CD14-positive monocyte (primary cell): ENCODE measurements around the gene SIPA1. TPM values are rescaled to one million over a fixed set of nuclear protein-coding genes. Genes with fewer than 3 reads are reported as not detected.

ENCODE experiments used
- DNase-seq, 3 donors: peaks; one replicate each; pipeline ENCODE4 v3.0.0-alpha.2; 2011 to 2022
- H2AFZ ChIP-seq: 2 replicates; pipeline ENCODE4 v1.6.0; 2012; ENCODE audit warnings: mild to moderate bottlenecking, low read depth, low read length, inconsistent platforms; ENCODE audit not compliant: insufficient read depth, poor library complexity, severe bottlenecking
- H3K27ac ChIP-seq, 2 donors: 1 replicate in 1 of 2; 2 replicates in 1 of 2; pipeline ENCODE4 v1.5.1; 2012 to 2013; ENCODE audit warnings: low read length in 2 of 2, control low read depth in 1 of 2, inconsistent platforms in 1 of 2, low read depth in 1 of 2, mild to moderate bottlenecking in 1 of 2
- H3K27me3 ChIP-seq, 2 donors: one replicate each; pipeline versions ENCODE4 v1.6.0 to v1.6.1; 2011 to 2013; ENCODE audit warnings: low read length in 2 of 2; ENCODE audit not compliant: control insufficient read depth in 2 of 2, insufficient read depth in 2 of 2
- H3K36me3 ChIP-seq, 2 donors: replicated peaks in 1 of 2; 1 replicate in 1 of 2; 2 replicates in 1 of 2; pipeline versions ENCODE4 v1.5.1 to v1.6.1; 2012 to 2013; ENCODE audit warnings: low read length in 2 of 2, control low read depth in 1 of 2, inconsistent platforms in 1 of 2, mild to moderate bottlenecking in 1 of 2; ENCODE audit not compliant: insufficient read depth in 2 of 2, control insufficient read depth in 1 of 2
- H3K4me1 ChIP-seq, 2 donors: 1 replicate in 1 of 2; 2 replicates in 1 of 2; pipeline versions ENCODE4 v1.5.1 to v1.6.1; 2012 to 2013; ENCODE audit warnings: low read length in 2 of 2, control low read depth in 1 of 2, inconsistent platforms in 1 of 2, mild to moderate bottlenecking in 1 of 2, moderate library complexity in 1 of 2; ENCODE audit not compliant: insufficient read depth in 2 of 2, control insufficient read depth in 1 of 2
- H3K4me2 ChIP-seq: replicated peaks from 2 replicates; pipeline ENCODE3; 2012; ENCODE audit warnings: low read length, moderate library complexity, mild to moderate bottlenecking; ENCODE audit not compliant: poor library complexity, severe bottlenecking; ENCODE audit errors: extremely low read depth
- H3K4me3 ChIP-seq, 3 experiments: fragments of 200-600 bp in 1 of 3; sonication (generic) in 1 of 3; replicated peaks in 1 of 3; 1 replicate in 2 of 3; 2 replicates in 1 of 3; pipeline ENCODE4 v1.5.1; 2011 to 2013; ENCODE audit warnings: low read length in 3 of 3, mild to moderate bottlenecking in 3 of 3, control low read depth in 2 of 3, low read depth in 2 of 3, inconsistent platforms in 1 of 3, moderate library complexity in 1 of 3
- H3K79me2 ChIP-seq: 2 replicates; pipeline ENCODE4 v1.6.0; 2012; ENCODE audit warnings: mild to moderate bottlenecking, control low read depth, inconsistent platforms, low read length, moderate library complexity; ENCODE audit not compliant: insufficient read depth
- H3K9ac ChIP-seq: 2 replicates; pipeline ENCODE4 v1.6.0; 2017; ENCODE audit warnings: low read length, mild to moderate bottlenecking; ENCODE audit not compliant: insufficient read depth, poor library complexity, severe bottlenecking
- H3K9me3 ChIP-seq, 2 donors: replicated peaks in 1 of 2; 1 replicate in 1 of 2; 2 replicates in 1 of 2; pipeline versions ENCODE4 v1.5.1 to v1.6.1; 2012 to 2013; ENCODE audit warnings: low read length in 2 of 2, control low read depth in 1 of 2; ENCODE audit not compliant: control insufficient read depth in 1 of 2, insufficient read depth in 1 of 2
- H4K20me1 ChIP-seq: 2 replicates; pipeline ENCODE4 v1.6.0; 2012; ENCODE audit warnings: mild to moderate bottlenecking, low read length, control low read depth, moderate library complexity; ENCODE audit not compliant: insufficient read depth
- H3K27ac Mint-ChIP-seq, 7 donors: one replicate each; pipeline ENCODE4 v1.8.0; 2020; ENCODE audit warnings: mild to moderate bottlenecking in 7 of 7, mixed read lengths in 7 of 7, moderate library complexity in 6 of 7, inconsistent platforms in 2 of 7
- H3K27me3 Mint-ChIP-seq, 3 donors: one replicate each; pipeline ENCODE4 v1.8.0; 2021 to 2022; ENCODE audit warnings: low read depth in 3 of 3, mild to moderate bottlenecking in 3 of 3, mixed read lengths in 3 of 3, moderate library complexity in 3 of 3, inconsistent platforms in 1 of 3
- H3K36me3 Mint-ChIP-seq, 2 donors: one replicate each; pipeline ENCODE4 v1.8.0; 2020; ENCODE audit warnings: mixed read lengths in 2 of 2, inconsistent platforms in 1 of 2, mild to moderate bottlenecking in 1 of 2
- H3K4me1 Mint-ChIP-seq: one replicate; pipeline ENCODE4 v1.8.0; 2020; ENCODE audit warnings: mild to moderate bottlenecking, mixed read lengths
- H3K4me3 Mint-ChIP-seq, 2 donors: one replicate each; pipeline ENCODE4 v1.8.0; 2020; ENCODE audit warnings: mild to moderate bottlenecking in 2 of 2, mixed read lengths in 2 of 2, moderate library complexity in 1 of 2
- H3K9me3 Mint-ChIP-seq, 7 donors: one replicate each; pipeline ENCODE4 v1.8.0; 2020 to 2022; ENCODE audit warnings: mixed read lengths in 7 of 7, mild to moderate bottlenecking in 6 of 7, moderate library complexity in 6 of 7, inconsistent platforms in 2 of 7
- WGBS: methylation state at CpG from one replicate; pipeline ENCODE4 v1.1.5; 2013; ENCODE audit warnings: missing lambda C conversion rate; ENCODE audit not compliant: insufficient coverage; 5-methylcytosine and 5-hydroxymethylcytosine counted together
- intact Hi-C, 2 donors: fragments of 100-400 bp; cut with micrococcal nuclease; formaldehyde crosslinking; loops; one replicate each; pipeline versions ENCODE4 v1.15.0 to v1.15.1; 2023
- polyA plus RNA-seq, 3 donors: library from polyadenylated mRNA; depleted of rRNA in 1 of 3; unstranded in 2 of 3; stranded (reverse) in 1 of 3; fragments of 300-500 nt in 2 of 3; fragments of >200 nt in 1 of 3; fragmentation: Illumina TruSeq in 2 of 3; gene quantifications; 1 replicate in 2 of 3; 2 replicates in 1 of 3; pipeline ENCODE4 v1.2.3, GENCODE V29; 2012 to 2021
- TF ChIP-seq, protein P1 (sequence below): fragments of 200-600 bp; IDR thresholded peaks from one replicate; pipeline ENCODE4 v1.8.0; 2022; ENCODE audit warnings: antibody characterized with exemption, mild to moderate bottlenecking

SIPA1 gene
- polyA plus RNA-seq, 3 donors, result 83.4 to 110 (median 86.5) TPM

DNA sequence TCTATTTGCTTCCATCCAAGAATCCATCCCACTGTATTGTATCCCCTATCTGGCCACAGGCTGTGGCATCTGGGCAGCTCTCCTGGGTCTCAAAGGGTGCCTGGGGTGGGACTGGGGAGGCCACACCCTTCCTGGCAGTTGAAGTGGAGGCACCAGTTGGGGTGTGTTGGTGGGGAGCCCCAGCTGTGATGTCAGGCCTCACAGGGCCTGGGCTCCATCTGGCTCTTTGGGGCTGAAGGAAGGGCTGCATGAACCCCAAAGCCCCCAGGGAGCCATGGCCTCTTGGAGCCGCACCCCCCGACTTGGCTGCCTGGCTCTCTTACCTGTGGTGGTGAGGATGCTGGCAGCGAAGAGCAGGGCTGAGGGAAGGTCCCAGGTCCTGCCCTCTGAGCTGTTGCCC is 42.8 kb upstream of the SIPA1 start:
- Histone ChIP-seq H3K9ac (no peak overlapping the region), H3K4me1 (peaks cover 16 to 30% of the 10 kb centered on the region in 2 donors), H3K27me3 (no peaks in the 10 kb centered on the region), H2AFZ (no peak overlapping the region), H3K9me3 (no peaks in the 10 kb centered on the region), H3K36me3 (peaks cover 61 to 69% of the 10 kb centered on the region in 2 donors), H4K20me1 (peaks cover 96% of the 10 kb centered on the region), H3K4me2 (no peak overlapping the region), H3K27ac (peak overlapping the region; percentile 46 to 53), H3K79me2 (peaks cover 2% of the 10 kb centered on the region), H3K4me3 (no peak overlapping the region)
- no peak for DNase-seq
- H3K4me3 Mint-ChIP-seq, result no peak overlapping the region
- H3K9me3 Mint-ChIP-seq, result no peaks in the 10 kb centered on the region
- H3K27me3 Mint-ChIP-seq, result no peaks in the 10 kb centered on the region
- WGBS, result 93% methylated on average over 3 of the region's 3 CpGs
- TF ChIP-seq, protein P1, sequence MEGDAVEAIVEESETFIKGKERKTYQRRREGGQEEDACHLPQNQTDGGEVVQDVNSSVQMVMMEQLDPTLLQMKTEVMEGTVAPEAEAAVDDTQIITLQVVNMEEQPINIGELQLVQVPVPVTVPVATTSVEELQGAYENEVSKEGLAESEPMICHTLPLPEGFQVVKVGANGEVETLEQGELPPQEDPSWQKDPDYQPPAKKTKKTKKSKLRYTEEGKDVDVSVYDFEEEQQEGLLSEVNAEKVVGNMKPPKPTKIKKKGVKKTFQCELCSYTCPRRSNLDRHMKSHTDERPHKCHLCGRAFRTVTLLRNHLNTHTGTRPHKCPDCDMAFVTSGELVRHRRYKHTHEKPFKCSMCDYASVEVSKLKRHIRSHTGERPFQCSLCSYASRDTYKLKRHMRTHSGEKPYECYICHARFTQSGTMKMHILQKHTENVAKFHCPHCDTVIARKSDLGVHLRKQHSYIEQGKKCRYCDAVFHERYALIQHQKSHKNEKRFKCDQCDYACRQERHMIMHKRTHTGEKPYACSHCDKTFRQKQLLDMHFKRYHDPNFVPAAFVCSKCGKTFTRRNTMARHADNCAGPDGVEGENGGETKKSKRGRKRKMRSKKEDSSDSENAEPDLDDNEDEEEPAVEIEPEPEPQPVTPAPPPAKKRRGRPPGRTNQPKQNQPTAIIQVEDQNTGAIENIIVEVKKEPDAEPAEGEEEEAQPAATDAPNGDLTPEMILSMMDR, result no peak
- peaks cover 31% of the 10 kb centered on the region for H3K4me1 Mint-ChIP-seq
- peak overlapping the region in 4 of 7 donors; percentile 25 to 82 (median 60) for H3K27ac Mint-ChIP-seq
- intact Hi-C loops, result no loop called here
- H3K36me3 Mint-ChIP-seq, result peaks cover 41 to 67% of the 10 kb centered on the region in 2 donors

DNA sequence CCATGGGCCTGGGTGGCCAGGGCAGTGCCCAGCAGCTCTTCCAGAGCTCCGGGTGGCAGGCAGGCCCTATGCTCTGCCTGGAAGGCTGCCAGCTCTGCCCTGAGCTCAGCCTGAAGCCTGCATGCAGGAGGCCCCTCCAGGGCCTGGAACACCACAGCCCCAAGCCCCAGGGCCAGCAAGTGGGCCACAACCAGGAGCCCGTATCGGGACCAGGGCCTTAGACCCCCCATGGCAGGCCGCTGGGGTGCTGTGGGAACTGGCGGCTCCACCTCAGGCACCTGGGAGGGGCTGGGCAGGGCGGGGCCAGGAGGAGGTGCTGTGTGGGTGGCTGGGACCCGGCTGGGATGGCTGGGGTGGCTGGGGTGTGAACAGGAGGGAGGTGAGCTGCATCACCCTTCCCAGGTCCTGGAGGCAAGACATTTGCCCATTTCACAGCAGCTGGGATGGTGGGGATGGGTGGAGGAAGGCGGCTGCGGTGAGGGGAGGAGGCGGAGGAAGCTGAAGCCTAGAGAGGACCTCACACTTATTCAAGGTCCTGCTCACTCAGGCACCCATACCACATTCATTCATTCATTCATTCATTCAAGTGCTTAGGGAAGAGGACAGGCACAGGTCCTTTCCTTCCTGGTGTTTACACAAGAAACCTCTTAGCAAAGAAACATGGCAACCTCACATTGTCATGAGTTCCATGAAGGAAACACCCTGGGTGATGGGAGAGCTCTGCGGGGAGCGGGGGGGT is 42.2 kb upstream of the SIPA1 start, which contains the start of gene KCNK7:
TSS of gene KCNK7 (minus strand) at position 258 of the 739 bp plus-strand sequence. CDS start at position 230, 28 bp downstream.
- Histone ChIP-seq H4K20me1 (peaks cover 96% of the 10 kb centered on the region), H3K27ac (peak within 1 kb of the TSS; percentile 46 to 53), H3K9ac (no peak within 1 kb of the TSS), H3K4me1 (peaks cover 16 to 29% of the 10 kb centered on the region in 2 donors), H2AFZ (no peak within 1 kb of the TSS), H3K4me3 (no peak within 1 kb of the TSS), H3K79me2 (no peaks in the 10 kb centered on the region), H3K27me3 (no peaks in the 10 kb centered on the region), H3K4me2 (no peak within 1 kb of the TSS), H3K36me3 (peaks cover 61 to 69% of the 10 kb centered on the region in 2 donors), H3K9me3 (no peaks in the 10 kb centered on the region)
- DNase-seq, result no peak
- Mint-ChIP-seq H3K4me1 (peaks cover 31% of the 10 kb centered on the region), H3K9me3 (no peaks in the 10 kb centered on the region), H3K4me3 (no peak within 1 kb of the TSS), H3K27ac (peak within 1 kb of the TSS; percentile 45 to 87 (median 75)), H3K27me3 (no peaks in the 10 kb centered on the region), H3K36me3 (peaks cover 39 to 65% of the 10 kb centered on the region in 2 donors)
- TF ChIP-seq, protein P1, result no peak
- intact Hi-C loops, result no loop called here
- WGBS, result 71% methylated on average over 7 of the region's 12 CpGs
